T-helper 9 cell (primary cell): ENCODE data around the gene ZNF474.

ENCODE experiments used
- DNase-seq: peaks from one replicate; pipeline ENCODE4 v3.0.0-alpha.2; 2020

ZNF474 gene

DNA sequence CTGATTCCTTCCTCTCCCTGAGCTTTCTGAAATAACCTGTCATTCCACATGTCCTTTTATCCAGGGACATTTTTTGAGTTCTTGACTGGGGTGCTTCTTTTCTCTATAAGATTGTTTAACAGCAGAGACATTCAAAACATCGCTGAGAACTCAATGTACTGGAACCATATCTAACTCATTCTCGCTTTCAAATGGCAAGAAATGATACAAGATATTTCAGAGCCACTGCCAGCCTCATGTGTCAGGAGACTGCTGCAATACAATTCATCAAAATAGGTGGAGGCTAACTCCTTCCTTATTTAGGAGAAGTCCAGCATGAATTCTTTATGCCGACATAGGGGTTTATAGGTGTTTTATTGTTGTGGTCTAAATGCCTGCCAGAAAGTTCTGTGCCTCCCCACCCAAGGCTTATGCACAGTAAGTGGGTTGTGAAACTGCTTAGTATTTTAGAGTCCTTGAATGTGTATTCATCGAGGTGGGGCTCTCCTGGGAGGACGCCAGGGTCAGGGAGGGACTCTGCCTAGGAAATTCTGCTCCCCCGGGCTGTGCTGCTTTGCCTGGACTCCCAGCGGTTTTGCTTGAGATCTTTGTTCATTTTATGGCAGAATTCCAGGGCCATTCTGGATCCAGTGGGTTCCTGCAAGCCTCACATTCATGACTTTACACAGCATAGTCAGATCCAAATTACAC, 53.9 kb downstream of the ZNF474 start:
- no peak for DNase-seq

DNA sequence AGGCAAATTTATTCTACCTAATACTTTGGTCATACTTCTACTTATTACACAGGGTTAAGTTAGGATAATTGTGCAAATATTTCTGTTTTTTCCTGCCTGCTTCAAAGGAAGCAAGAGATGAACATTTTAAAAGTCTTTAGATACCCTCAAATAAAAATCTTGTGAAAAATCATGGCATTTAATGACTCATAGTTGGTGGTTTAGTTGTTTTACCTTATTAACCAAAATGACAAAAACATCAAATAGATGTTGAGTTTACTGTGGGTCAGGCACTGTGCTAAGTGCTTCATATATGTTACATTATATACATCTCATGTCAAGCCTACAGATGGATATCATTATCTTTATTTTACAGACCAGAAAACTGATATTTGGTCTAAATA, 54.4 kb downstream of the ZNF474 start:
- no peak for DNase-seq

DNA sequence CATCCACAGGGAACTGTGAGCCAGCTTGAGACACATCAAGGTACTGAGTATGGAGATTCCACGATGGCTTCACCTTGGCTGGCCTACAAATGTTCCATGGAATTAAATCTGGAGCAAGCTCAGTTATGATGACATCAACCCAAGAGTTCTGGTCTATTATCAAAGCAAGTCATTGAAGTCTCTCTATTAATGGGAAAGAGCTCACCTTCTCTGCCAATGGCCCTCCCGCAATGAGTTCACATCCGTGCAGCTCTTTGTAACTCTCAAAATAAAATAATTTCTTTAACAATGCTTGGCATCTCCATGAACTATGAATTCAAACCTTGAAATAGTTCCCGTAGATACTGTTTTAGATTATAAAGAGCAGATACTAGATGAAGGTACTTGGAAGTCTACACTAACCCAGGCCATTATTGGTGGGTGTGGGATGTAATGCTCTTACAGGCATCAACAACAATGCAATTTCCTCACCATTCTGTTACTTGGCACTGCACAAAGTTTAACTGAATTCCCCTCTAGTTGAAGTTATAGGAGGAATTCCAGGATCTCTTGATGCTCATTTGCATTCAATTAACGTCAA, 55.4 kb downstream of the ZNF474 start:
- no peak for DNase-seq

DNA sequence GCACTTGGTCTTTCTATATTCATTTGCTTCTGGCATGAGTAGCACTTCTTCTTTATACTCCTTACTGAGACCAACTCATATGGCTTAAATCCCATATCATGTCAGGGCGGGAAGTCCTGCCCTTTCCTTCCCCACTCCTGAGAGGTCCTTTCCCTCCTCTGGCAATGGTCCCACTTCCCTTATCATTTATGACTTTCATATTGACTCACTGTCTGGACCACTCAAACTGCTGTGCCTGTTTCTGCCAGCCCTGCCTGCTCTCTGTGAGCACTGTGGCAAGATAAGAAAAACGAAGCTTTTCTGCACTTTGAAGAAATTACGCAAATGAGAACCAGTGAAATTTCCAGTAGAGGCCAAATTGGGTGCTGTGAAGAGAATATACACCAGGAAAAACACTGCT, 58.1 kb downstream of the ZNF474 start:
- DNase-seq = no peak

DNA sequence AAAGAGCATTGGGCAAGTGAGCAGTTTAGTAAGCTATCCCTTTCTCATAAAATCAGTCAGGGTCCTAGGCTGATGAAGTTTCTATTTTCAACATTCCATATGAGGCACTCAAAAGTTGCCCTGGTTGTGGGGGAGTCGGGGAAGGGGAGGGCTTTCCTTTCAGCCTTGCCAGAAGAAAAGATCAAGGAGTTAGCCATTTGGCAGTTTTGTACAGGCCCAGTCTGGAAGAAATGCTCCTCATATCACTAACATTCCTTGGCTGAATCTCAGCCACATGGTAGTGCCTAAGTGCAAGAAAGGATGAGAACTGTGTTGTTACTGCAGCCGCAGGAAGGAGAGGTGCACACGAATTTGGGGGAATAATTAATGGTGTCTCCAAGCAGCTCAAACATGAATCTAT, 60.8 kb downstream of the ZNF474 start:
- no peak for DNase-seq

DNA sequence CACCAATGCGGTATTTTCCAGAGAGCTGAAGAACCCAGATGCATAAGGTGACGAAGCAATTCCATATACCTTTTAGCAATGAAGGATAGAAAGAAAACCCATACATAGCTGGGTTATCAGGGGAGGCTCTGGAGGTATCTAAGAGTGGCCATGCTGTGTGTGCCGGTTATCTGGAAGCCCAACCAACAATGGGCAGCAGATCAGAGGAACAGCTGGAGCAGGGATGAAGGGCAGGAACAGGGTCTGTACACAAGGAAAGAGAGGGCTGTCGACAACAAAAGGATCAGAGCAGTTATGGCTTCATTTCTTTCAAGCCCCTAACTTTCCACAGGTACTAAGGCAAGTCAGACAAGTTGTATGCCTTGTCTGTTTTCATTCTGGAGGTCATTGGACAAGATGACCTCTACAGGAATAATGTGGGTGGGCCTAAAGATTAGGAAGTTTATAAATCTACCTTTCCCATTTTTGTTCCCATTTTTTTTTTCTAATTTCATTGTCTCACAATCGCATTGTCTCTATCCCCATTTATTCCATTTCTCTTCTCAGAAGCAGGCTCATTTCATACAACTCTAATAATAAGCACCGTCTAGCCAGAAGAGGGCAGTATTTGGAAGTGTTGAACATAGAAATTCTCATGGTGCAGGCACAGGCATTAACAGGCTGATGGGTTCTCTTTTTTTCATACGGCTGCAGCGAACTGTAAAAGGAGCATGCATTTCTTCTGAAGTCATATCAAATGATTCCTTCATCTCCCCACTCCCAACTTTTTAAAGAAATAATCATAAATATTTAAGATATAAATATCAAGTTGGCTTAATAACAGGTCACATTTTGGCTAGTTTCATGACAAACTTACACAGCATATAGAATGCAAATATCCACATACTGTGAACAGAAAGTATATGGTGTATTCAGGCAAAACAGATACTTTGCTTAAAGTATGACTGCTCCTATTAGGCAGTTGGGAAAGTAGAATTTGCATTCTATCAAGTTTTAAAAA, 63.5 kb downstream of the ZNF474 start:
- DNase-seq = no peak

DNA sequence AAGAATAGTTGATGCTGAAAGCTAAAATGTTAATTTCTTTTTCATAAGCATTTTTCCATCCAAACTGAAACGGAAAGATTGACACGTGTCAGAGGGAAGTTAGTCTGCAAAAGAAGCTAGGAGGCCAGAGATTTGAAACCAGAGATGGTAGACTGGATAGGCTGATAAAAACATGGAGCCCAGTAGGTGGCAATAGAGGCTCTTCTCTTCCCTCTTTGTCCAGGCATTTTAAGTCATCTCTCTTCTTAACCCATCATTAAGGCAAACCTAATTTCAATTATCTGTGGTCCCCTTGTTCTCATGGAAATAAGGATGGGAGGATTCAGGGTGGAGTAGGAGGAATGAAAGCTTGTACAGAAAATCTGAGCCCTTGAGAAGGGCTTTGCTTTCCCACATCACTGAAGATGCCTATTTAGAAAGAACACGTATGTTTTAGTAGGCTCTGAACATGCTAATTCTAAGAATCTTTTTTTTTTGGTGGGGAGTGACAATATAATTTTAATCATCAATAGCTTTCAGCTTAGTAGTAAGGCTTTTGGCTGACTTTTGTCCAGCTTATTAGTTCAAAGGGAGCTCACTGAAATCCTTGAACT, 66.6 kb downstream of the ZNF474 start:
- DNase-seq = no peak

DNA sequence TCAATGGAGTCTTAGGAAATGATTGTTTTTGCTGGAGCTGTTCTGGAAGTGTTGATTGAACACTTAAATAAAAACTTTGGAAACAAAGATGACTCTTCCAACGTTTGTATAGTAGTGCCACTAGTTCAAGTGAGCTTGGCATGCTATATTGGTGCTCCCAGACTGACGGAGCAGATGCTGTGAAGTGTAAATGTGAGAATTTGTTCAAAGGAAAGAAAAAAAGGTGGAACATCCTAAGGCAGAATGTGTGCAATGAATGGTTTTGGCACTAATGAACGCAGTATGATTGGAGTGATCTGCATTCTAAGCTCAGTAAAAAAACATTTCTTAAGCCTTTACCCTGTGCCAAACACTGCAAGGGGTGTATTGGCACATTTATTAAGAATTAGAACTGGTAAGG, 69.8 kb downstream of the ZNF474 start:
- DNase-seq = no peak

DNA sequence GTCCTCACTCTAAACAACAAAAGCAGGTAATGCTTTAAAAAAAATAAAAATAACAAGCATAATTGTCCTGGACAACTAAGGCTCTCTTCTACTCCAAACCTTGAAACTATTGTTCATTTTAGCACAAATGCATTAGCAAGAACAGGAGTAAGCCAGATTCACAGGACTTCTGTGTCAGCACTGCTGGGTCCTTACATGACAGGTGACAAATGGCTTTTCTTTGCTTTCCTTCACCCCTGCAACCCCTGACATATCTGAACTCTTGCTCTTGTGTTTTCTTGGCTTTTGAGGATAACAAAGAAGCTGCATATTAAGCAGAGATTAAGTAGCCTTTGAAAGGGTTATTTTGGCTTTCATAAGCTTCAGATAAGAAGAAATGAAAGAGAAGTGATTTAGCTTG, 71.1 kb downstream of the ZNF474 start:
- no peak for DNase-seq

DNA sequence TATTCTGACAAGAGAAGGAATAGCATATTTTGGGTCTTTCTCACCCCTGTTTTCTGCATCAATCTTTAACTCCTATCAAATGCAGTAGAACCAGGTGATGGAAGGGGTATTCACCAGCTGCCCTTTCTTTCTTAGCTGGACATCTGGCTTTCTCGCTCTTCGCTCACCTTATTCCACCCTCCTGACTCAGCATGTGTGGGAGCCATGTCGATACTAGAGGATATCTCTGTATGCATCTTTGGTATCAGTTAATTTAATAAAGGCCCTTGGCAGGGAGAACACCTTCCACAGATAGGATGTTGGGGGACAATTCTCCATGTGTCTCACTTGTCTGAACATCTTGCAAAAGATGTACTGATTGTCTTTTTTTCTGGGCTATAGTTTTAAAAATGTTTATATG, 71.5 kb downstream of the ZNF474 start:
- DNase-seq = no peak

DNA sequence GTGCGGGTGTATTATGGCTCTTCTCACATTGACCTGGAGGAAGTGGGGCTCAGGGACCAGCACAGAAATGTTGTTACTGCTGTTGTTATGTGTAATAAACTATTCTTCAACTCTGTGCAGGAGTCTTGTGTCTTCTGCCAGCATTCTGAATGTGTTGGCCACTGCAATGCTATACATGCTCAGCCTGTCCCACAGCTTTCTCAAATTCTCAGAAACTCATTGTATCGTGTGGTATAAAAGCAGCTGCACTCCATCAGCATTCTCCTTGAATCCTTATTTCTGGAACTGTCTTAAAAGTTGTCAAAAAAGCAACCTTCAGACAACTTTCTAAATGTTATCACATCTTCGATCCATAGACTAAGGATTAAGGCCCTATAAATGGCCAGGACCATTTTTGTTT, 72.0 kb downstream of the ZNF474 start:
- DNase-seq = no peak

DNA sequence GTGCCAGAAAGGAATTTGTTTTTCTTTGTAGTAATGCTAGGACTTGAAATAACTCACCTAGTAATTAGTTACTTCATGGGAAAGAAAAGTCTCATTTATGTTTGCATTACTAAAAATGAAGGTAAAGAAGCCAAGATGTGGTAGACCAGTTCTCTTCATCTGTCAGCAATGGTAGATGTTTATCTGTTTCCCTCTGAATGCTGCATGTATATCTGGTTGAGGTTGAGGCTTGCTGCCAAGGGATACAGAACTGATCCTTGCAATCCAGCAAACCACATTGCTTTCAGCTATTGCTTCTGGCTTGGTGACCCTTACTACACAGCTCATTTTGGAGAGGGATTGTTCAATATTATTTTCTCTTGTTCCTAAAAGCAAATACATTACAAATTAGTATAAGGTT, 73.6 kb downstream of the ZNF474 start:
- DNase-seq = no peak
